ENCODE data around the gene CDKN2D. TPM values are rescaled to one million over a fixed set of nuclear protein-coding genes. Genes with fewer than 3 reads are reported as not detected.
"Not testable (repeated sequence)": the region's sequence is repeated elsewhere in the genome, so short reads cannot be mapped to it uniquely, and the experiment has no call there.

Gene CDKN2D
- total RNA-seq, 2 experiments from 2014 or later = 55.8 to 62.3 TPM

GRCh38 chr19:10565567-10566407 is 3.0 kb downstream of the CDKN2D start, which contains the start of gene KRI1:
KRI1 (minus strand) TSS chr19:10566010; CDS start chr19:10565999, 11 bp downstream.
- no peaks in the 10 kb centered on the region for H3K27me3 Mint-ChIP-seq
- peak within 1 kb of the TSS; percentile 96 for H3K27ac Mint-ChIP-seq
- peaks cover 46% of the 10 kb centered on the region for H3K36me3 Mint-ChIP-seq
- H3K4me3 Mint-ChIP-seq = peak within 1 kb of the TSS; percentile 91
- peaks cover 23% of the 10 kb centered on the region for H3K4me1 Mint-ChIP-seq
- DNase-seq = peak; percentile 99
- H3K9me3 Mint-ChIP-seq = no peaks in the 10 kb centered on the region

- peak; percentile 69 for DNase-seq
- Mint-ChIP-seq H3K9me3 (no peaks in the 10 kb centered on the region), H3K4me1 (peaks cover 23% of the 10 kb centered on the region), H3K27ac (peak overlapping the region; percentile 96), H3K4me3 (peak overlapping the region; percentile 91), H3K27me3 (no peaks in the 10 kb centered on the region), H3K36me3 (peaks cover 48% of the 10 kb centered on the region)
Observed at GRCh38 chr19:10565028-10565566, 3.7 kb downstream of the CDKN2D start.

GRCh38 chr19:10562609-10563008 is 6.2 kb downstream of the CDKN2D start:
- Mint-ChIP-seq H3K36me3 (peaks cover 56% of the 10 kb centered on the region), H3K4me3 (no peak overlapping the region), H3K4me1 (peaks cover 23% of the 10 kb centered on the region), H3K27ac (no peak overlapping the region), H3K27me3 (no peaks in the 10 kb centered on the region), H3K9me3 (no peaks in the 10 kb centered on the region)
- DNase-seq = no peak

- Mint-ChIP-seq H3K36me3 (peaks cover 44% of the 10 kb centered on the region), H3K27ac (no peak overlapping the region), H3K27me3 (no peaks in the 10 kb centered on the region)
Observed at GRCh38 chr19:10560154-10560553, 8.6 kb downstream of the CDKN2D start.

GRCh38 chr19:10557603-10558197 is 11.1 kb downstream of the CDKN2D start:
- H3K4me3 Mint-ChIP-seq = no peak overlapping the region
- H3K4me1 Mint-ChIP-seq = peaks cover 33% of the 10 kb centered on the region
- H3K36me3 Mint-ChIP-seq = peaks cover 46% of the 10 kb centered on the region
- no peaks in the 10 kb centered on the region for H3K9me3 Mint-ChIP-seq
- no peaks in the 10 kb centered on the region for H3K27me3 Mint-ChIP-seq
- DNase-seq = no peak
- no peak overlapping the region for H3K27ac Mint-ChIP-seq

More at GRCh38 chr19:10560154-10560553, 8.6 kb downstream of the CDKN2D start:
- Mint-ChIP-seq H3K9me3 (no peaks in the 10 kb centered on the region), H3K4me3 (no peak overlapping the region), H3K4me1 (peaks cover 19% of the 10 kb centered on the region)
- DNase-seq = no peak

GRCh38 chr19:10555610-10555973 is 13.2 kb downstream of the CDKN2D start:
- Mint-ChIP-seq H3K27ac (peak overlapping the region; percentile 1), H3K4me3 (no peak overlapping the region), H3K36me3 (peaks cover 45% of the 10 kb centered on the region), H3K9me3 (no peaks in the 10 kb centered on the region), H3K4me1 (peaks cover 34% of the 10 kb centered on the region), H3K27me3 (no peaks in the 10 kb centered on the region)
- no peak for DNase-seq

- H3K4me3 Mint-ChIP-seq = no peak overlapping the region
- no peaks in the 10 kb centered on the region for H3K27me3 Mint-ChIP-seq
- no peak for DNase-seq
- peaks cover 39% of the 10 kb centered on the region for H3K4me1 Mint-ChIP-seq
- peak overlapping the region; percentile 94 for H3K27ac Mint-ChIP-seq
- no peaks in the 10 kb centered on the region for H3K9me3 Mint-ChIP-seq
- H3K36me3 Mint-ChIP-seq = peaks cover 46% of the 10 kb centered on the region
Observed at GRCh38 chr19:10554760-10555609, 13.8 kb downstream of the CDKN2D start.

- Mint-ChIP-seq H3K4me1 (peaks cover 39% of the 10 kb centered on the region), H3K27me3 (no peaks in the 10 kb centered on the region), H3K4me3 (peak overlapping the region; percentile 71), H3K9me3 (no peaks in the 10 kb centered on the region), H3K36me3 (peaks cover 45% of the 10 kb centered on the region), H3K27ac (peak overlapping the region; percentile 94)
- peak; percentile 80 for DNase-seq
Observed at GRCh38 chr19:10553943-10554381, 14.8 kb downstream of the CDKN2D start.

GRCh38 chr19:10553087-10553667 is 15.6 kb downstream of the CDKN2D start:
- H3K27ac Mint-ChIP-seq = peak overlapping the region; percentile 94

GRCh38 chr19:10552510-10553053 is 16.2 kb downstream of the CDKN2D start:
- H3K27ac Mint-ChIP-seq = peak overlapping the region; percentile 94
- peaks cover 40% of the 10 kb centered on the region for H3K36me3 Mint-ChIP-seq
- peaks cover 39% of the 10 kb centered on the region for H3K4me1 Mint-ChIP-seq
- H3K27me3 Mint-ChIP-seq = no peaks in the 10 kb centered on the region
- peak; percentile 40 for DNase-seq
- H3K4me3 Mint-ChIP-seq = no peak overlapping the region
- no peaks in the 10 kb centered on the region for H3K9me3 Mint-ChIP-seq

More at GRCh38 chr19:10553087-10553667, 15.6 kb downstream of the CDKN2D start:
- Mint-ChIP-seq H3K36me3 (peaks cover 42% of the 10 kb centered on the region), H3K4me3 (peak overlapping the region; percentile 50), H3K27me3 (no peaks in the 10 kb centered on the region), H3K9me3 (no peaks in the 10 kb centered on the region), H3K4me1 (peaks cover 39% of the 10 kb centered on the region)
- DNase-seq = no peak

GRCh38 chr19:10551698-10552301 is 17.0 kb downstream of the CDKN2D start:
- peak; percentile 45 for DNase-seq
- Mint-ChIP-seq H3K4me3 (no peak overlapping the region), H3K9me3 (no peaks in the 10 kb centered on the region), H3K36me3 (peaks cover 40% of the 10 kb centered on the region), H3K27me3 (no peaks in the 10 kb centered on the region), H3K4me1 (peaks cover 39% of the 10 kb centered on the region), H3K27ac (peak overlapping the region; percentile 56)

GRCh38 chr19:10551006-10551405 is 17.8 kb downstream of the CDKN2D start:
- H3K4me3 Mint-ChIP-seq = not testable (repeated sequence)

GRCh38 chr19:10550336-10550735 is 18.4 kb downstream of the CDKN2D start:
- H3K4me1 Mint-ChIP-seq = peaks cover 33% of the 10 kb centered on the region
- H3K36me3 Mint-ChIP-seq = peaks cover 37% of the 10 kb centered on the region
- no peak for DNase-seq
- no peaks in the 10 kb centered on the region for H3K9me3 Mint-ChIP-seq
- no peak overlapping the region for H3K27ac Mint-ChIP-seq
- no peak overlapping the region for H3K4me3 Mint-ChIP-seq
- H3K27me3 Mint-ChIP-seq = no peaks in the 10 kb centered on the region

More at GRCh38 chr19:10551006-10551405, 17.8 kb downstream of the CDKN2D start:
- Mint-ChIP-seq H3K36me3 (peaks cover 40% of the 10 kb centered on the region), H3K4me1 (peaks cover 38% of the 10 kb centered on the region)
- not testable (repeated sequence) for DNase-seq, H3K27ac Mint-ChIP-seq, H3K27me3 Mint-ChIP-seq, H3K9me3 Mint-ChIP-seq

GRCh38 chr19:10549733-10550132 is 19.0 kb downstream of the CDKN2D start:
- DNase-seq = no peak
- no peaks in the 10 kb centered on the region for H3K9me3 Mint-ChIP-seq
- no peaks in the 10 kb centered on the region for H3K27me3 Mint-ChIP-seq
- peaks cover 37% of the 10 kb centered on the region for H3K36me3 Mint-ChIP-seq
- no peak overlapping the region for H3K4me3 Mint-ChIP-seq
- peaks cover 30% of the 10 kb centered on the region for H3K4me1 Mint-ChIP-seq
- H3K27ac Mint-ChIP-seq = no peak overlapping the region
